Measurements from ENCODE around the gene CCL1. TPM values are rescaled to one million over a fixed set of nuclear protein-coding genes. Genes with fewer than 3 reads are reported as not detected.
"Not testable (repeated sequence)": the region's sequence is repeated elsewhere in the genome, so short reads cannot be mapped to it uniquely, and the experiment has no call there.

Gene CCL1
- total RNA-seq, 1 donor from 2014 or later: 266 TPM

- no peak overlapping the region for H3K4me3 Mint-ChIP-seq
- no peaks in the 10 kb centered on the region for H3K36me3 Mint-ChIP-seq (ENCODE audit: low read depth)
- peaks cover 46% of the 10 kb centered on the region for H3K27me3 Mint-ChIP-seq (ENCODE audit: insufficient read depth)
- no peak overlapping the region for H3K27ac Mint-ChIP-seq
- no peaks in the 10 kb centered on the region for H3K4me1 Mint-ChIP-seq (ENCODE audit: low read depth)
- no peak for DNase-seq (ENCODE audit: low spot score)
- intact Hi-C loops (cut with micrococcal nuclease): no loop called here
- H3K9me3 Mint-ChIP-seq: no peaks in the 10 kb centered on the region
Observed at GRCh38 chr17:34341916-34342315, 21.1 kb downstream of the CCL1 start.

DNA sequence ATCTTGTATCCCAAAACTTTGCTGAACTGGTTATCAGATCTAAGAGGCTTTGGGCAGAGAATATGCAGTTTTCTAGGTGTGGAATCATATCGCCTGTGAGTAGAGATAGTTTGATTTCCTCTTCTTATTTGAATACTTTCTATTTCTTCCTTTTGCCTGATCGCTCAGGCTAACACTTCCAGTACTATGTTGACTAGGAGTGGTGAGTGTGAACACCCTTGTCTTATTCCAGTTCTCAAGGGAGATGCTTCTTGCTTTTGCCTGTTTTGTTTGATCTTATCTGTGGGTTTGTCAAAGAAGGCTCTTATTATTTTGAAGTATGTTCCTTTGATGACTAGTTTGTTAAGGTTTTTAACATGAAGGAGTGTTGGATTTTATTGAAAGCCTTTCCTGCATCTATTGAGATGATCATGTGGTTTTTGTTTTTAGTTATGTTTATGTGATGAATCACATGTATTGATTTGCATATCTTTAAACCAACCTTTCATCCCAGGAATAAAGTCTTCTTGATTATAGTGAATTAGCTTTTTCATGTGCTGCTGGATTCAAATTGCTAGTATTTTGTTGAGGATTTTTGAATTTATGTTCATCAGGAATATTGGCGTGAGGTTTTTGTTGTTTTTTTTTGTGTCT, 23.8 kb downstream of the CCL1 start:
- Mint-ChIP-seq H3K36me3 (ENCODE audit: low read depth) (no peaks in the 10 kb centered on the region), H3K27me3 (ENCODE audit: insufficient read depth) (peaks cover 37% of the 10 kb centered on the region)

DNA sequence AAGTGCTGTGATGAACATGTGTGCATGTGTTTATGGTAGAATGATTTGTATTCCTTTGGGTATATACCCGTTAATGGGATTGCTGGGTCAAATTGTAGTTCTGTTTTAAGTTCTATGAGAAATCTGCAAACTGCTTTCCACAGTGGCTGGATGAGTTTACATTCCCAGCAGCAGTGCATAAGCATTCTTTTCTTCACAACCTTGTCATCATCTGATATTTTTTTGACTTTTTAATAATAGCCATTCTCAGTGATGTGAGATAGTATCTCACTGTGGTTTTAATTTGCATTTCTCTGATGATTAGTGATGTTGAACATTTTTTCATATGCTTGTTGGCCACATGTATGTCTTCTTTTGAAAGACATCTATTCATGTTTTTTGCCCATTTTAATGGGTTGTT, 25.3 kb downstream of the CCL1 start:
- Mint-ChIP-seq H3K36me3 (ENCODE audit: low read depth) (no peaks in the 10 kb centered on the region), H3K27me3 (ENCODE audit: insufficient read depth) (peaks cover 25% of the 10 kb centered on the region), H3K4me3 (no peak overlapping the region), H3K27ac (no peak overlapping the region), H3K4me1 (ENCODE audit: low read depth) (no peaks in the 10 kb centered on the region), H3K9me3 (no peaks in the 10 kb centered on the region)
- no peak for DNase-seq (ENCODE audit: low spot score)
- intact Hi-C loops (cut with micrococcal nuclease): no loop called here

More for the DNA sequence above, 23.8 kb downstream of the CCL1 start:
- no peak for DNase-seq (ENCODE audit: low spot score)
- Mint-ChIP-seq H3K27ac (no peak overlapping the region), H3K9me3 (no peaks in the 10 kb centered on the region), H3K4me1 (ENCODE audit: low read depth) (no peaks in the 10 kb centered on the region), H3K4me3 (no peak overlapping the region)
- intact Hi-C loops (cut with micrococcal nuclease): no loop called here

DNA sequence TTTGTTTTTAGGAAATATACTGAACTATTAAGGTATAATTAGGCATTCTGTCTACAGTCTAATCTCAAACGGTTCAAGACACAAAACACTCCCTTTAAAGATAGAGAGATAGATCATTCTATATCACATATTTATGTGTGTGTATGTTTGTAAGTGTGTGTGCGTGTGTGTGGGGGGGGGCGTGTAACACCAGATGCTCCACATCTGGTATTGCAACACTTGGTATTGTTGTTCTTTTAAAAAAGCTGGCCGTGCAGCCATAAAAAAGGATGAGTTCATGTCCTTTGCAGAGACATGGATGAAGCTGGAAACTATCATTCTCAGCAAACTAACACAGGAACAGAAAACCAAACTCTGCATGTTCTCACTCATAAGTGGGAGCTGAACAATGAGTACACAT, 35.5 kb downstream of the CCL1 start:
- H3K27me3 Mint-ChIP-seq (ENCODE audit: insufficient read depth): peaks cover 48% of the 10 kb centered on the region
- H3K36me3 Mint-ChIP-seq (ENCODE audit: low read depth); H3K27ac Mint-ChIP-seq; H3K4me3 Mint-ChIP-seq; intact Hi-C loops (cut with micrococcal nuclease); H3K4me1 Mint-ChIP-seq (ENCODE audit: low read depth); H3K9me3 Mint-ChIP-seq; DNase-seq (ENCODE audit: low spot score): not testable (repeated sequence)

DNA sequence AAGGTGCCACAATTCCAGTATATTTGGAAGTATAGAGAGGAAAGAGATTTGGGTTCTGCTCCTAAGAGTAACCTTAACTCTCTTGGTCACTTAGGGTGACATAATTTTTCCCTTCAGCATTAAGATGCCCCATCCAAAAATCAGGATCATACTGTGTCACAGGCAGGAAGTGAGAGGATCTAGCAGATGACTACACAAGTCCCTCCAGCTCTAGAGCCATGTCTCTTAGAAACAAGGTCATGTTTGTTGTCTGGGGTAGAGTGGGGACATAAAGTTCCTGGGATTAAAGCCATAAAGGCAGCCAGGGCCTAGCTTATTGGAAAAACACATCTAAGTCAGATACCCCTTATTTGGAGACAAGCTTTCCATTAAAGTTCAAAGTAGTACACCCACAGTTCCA, 41.1 kb downstream of the CCL1 start:
- H3K36me3 Mint-ChIP-seq (ENCODE audit: low read depth): no peaks in the 10 kb centered on the region
- H3K9me3 Mint-ChIP-seq: peaks cover 8% of the 10 kb centered on the region
- H3K27ac Mint-ChIP-seq: no peak overlapping the region
- intact Hi-C loops (cut with micrococcal nuclease): no loop called here
- DNase-seq (ENCODE audit: low spot score): no peak
- no peak overlapping the region for H3K4me3 Mint-ChIP-seq
- peaks cover 32% of the 10 kb centered on the region for H3K27me3 Mint-ChIP-seq (ENCODE audit: insufficient read depth)
- no peaks in the 10 kb centered on the region for H3K4me1 Mint-ChIP-seq (ENCODE audit: low read depth)

DNA sequence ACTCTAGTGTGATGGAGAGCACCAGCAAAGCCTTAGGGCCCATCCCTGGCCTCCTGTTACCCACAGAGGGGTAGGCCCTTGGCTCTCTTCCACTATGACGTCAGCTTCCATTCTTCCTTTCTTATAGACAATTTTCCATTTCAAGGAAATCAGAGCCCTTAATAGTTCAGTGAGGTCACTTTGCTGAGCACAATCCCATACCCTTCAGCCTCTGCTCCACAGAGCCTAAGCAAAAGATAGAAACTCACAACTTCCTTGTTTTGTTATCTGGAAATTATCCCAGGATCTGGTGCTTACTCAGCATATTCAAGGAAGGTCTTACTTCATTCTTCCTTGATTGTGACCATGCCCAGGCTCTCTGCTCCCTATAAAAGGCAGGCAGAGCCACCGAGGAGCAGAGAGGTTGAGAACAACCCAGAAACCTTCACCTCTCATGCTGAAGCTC, 44.0 kb downstream of the CCL1 start, which contains the start of gene CCL8:
CCL8 (plus strand) TSS at position 397 of the 445 bp plus-strand sequence. CDS start 67 bp downstream, outside the sequence.
- no peak for DNase-seq (ENCODE audit: low spot score)
- Mint-ChIP-seq H3K9me3 (no peaks in the 10 kb centered on the region), H3K27me3 (ENCODE audit: insufficient read depth) (peaks cover 34% of the 10 kb centered on the region), H3K4me1 (ENCODE audit: low read depth) (peaks cover 7% of the 10 kb centered on the region), H3K27ac (no peak within 1 kb of the TSS), H3K36me3 (ENCODE audit: low read depth) (peaks cover 1% of the 10 kb centered on the region), H3K4me3 (no peak within 1 kb of the TSS)
- intact Hi-C loops (cut with micrococcal nuclease): no loop called here

- Mint-ChIP-seq H3K9me3 (no peaks in the 10 kb centered on the region), H3K36me3 (ENCODE audit: low read depth) (peaks cover 1% of the 10 kb centered on the region), H3K27me3 (ENCODE audit: insufficient read depth) (peaks cover 35% of the 10 kb centered on the region), H3K4me3 (no peak overlapping the region), H3K4me1 (ENCODE audit: low read depth) (peaks cover 8% of the 10 kb centered on the region), H3K27ac (no peak overlapping the region)
- intact Hi-C loops (cut with micrococcal nuclease): no loop called here
- DNase-seq (ENCODE audit: low spot score): no peak
Observed at GRCh38 chr17:34318474-34318873, 44.6 kb downstream of the CCL1 start.

GRCh38 chr17:34314279-34314678, 48.8 kb downstream of the CCL1 start:
- peaks cover 1% of the 10 kb centered on the region for H3K36me3 Mint-ChIP-seq (ENCODE audit: low read depth)
- intact Hi-C loops (cut with micrococcal nuclease): no loop called here
- H3K27me3 Mint-ChIP-seq (ENCODE audit: insufficient read depth): peaks cover 43% of the 10 kb centered on the region
- no peaks in the 10 kb centered on the region for H3K9me3 Mint-ChIP-seq
- no peak overlapping the region for H3K27ac Mint-ChIP-seq
- DNase-seq (ENCODE audit: low spot score): no peak
- H3K4me1 Mint-ChIP-seq (ENCODE audit: low read depth): peaks cover 12% of the 10 kb centered on the region
- no peak overlapping the region for H3K4me3 Mint-ChIP-seq

DNA sequence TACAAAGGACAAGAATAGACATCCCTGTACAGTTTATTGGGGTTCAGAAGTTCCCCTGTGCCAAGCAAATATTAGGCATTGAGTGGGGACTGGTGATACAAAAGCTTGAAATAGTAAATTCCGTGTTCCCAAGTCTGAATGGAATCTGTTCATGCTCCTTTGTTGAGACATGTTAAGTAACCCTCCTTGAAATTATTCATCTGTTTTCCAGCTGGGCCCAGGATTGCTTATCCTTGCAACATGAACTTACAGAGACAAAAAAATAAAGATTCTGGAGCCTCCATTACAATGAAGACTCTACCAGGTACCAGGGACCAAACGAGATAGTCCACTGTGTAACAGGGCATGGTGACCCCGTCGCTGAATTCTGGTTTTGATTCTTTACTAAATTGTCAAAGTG, 49.9 kb downstream of the CCL1 start:
- no peak overlapping the region for H3K4me3 Mint-ChIP-seq
- H3K27me3 Mint-ChIP-seq (ENCODE audit: insufficient read depth): peaks cover 41% of the 10 kb centered on the region
- no peak overlapping the region for H3K27ac Mint-ChIP-seq
- intact Hi-C loops (cut with micrococcal nuclease): no loop called here
- no peaks in the 10 kb centered on the region for H3K9me3 Mint-ChIP-seq
- peaks cover 23% of the 10 kb centered on the region for H3K4me1 Mint-ChIP-seq (ENCODE audit: low read depth)
- DNase-seq (ENCODE audit: low spot score): no peak
- H3K36me3 Mint-ChIP-seq (ENCODE audit: low read depth): peaks cover 1% of the 10 kb centered on the region

GRCh38 chr17:34312080-34312479, 51.0 kb downstream of the CCL1 start:
- no peak for DNase-seq (ENCODE audit: low spot score)
- peaks cover 34% of the 10 kb centered on the region for H3K4me1 Mint-ChIP-seq (ENCODE audit: low read depth)

GRCh38 chr17:34311291-34311690, 51.7 kb downstream of the CCL1 start:
- Mint-ChIP-seq H3K27me3 (ENCODE audit: insufficient read depth) (peaks cover 36% of the 10 kb centered on the region), H3K4me1 (ENCODE audit: low read depth) (peaks cover 40% of the 10 kb centered on the region), H3K27ac (no peak overlapping the region), H3K36me3 (ENCODE audit: low read depth) (no peaks in the 10 kb centered on the region), H3K4me3 (no peak overlapping the region), H3K9me3 (no peaks in the 10 kb centered on the region)
- no peak for DNase-seq (ENCODE audit: low spot score)
- intact Hi-C loops (cut with micrococcal nuclease): no loop called here

More at GRCh38 chr17:34312080-34312479, 51.0 kb downstream of the CCL1 start:
- Mint-ChIP-seq H3K9me3 (no peaks in the 10 kb centered on the region), H3K27ac (no peak overlapping the region), H3K4me3 (no peak overlapping the region), H3K36me3 (ENCODE audit: low read depth) (peaks cover 1% of the 10 kb centered on the region), H3K27me3 (ENCODE audit: insufficient read depth) (peaks cover 40% of the 10 kb centered on the region)
- intact Hi-C loops (cut with micrococcal nuclease): no loop called here

Data from activated T-helper 1 cell treated with anti-CD3 and anti-CD28 coated beads, Interleukin-12 subunit alpha, Interleukin-12 subunit beta, Interleukin-2, Interleukin-4 antibody, amounts not matched to agents 30 ng/mL and 10 ng/mL and 1 ng/mL, durations not matched to agents 14 hours and 24 hours and 36 hours (primary cell).